ENCODE data around the gene PLCXD1.

Gene PLCXD1

DNA sequence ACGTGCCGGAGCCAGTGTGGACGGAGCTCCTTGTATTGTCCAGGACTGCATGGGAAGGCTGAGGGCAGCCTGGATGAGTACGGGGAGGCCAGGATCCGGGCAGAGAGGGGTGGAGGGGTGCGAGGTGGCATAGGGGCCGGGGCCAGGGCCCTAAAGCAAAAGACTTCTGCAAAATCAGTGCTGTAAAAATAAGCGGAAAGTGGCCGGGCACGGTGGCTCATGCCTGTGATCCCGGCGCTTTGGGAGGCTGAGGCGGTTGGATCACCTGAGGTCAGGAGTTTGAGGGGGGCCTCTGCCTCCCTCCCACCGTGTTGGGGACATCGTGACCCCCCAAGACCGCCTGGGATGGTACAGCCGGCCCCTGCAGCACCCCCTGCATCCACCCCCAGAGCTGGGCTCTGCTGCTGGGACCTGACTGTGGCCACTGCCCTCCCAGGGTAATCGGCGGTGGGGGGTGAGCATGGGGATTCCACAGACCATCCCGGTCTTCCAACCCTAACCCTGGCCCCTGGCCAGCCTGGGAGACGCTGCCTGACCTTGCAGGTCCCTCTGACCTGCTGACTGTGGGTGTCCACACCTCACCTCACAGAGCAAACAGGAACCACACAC, 23.4 kb upstream of the PLCXD1 start:
- Histone ChIP-seq H3K18ac (ENCODE audit: low read length) (no peak overlapping the region), H3K4me3 (ENCODE audit: low read depth, low read length) (no peak overlapping the region), H3K23ac (ENCODE audit: low read length) (no peak overlapping the region), H3K27ac (ENCODE audit: low read depth, low read length) (no peak overlapping the region), H3K4me2 (ENCODE audit: low read length) (no peak overlapping the region), H3K36me3 (ENCODE audit: control insufficient read depth in 1 of 2, insufficient read depth in 2 of 2, low read length in 2 of 2) (no peaks in the 10 kb centered on the region), H3K14ac (ENCODE audit: low read length) (no peak overlapping the region), H3K4ac (ENCODE audit: low read depth, low read length) (no peak overlapping the region), H2BK5ac (ENCODE audit: low read depth, low read length, poor library complexity) (no peak overlapping the region), H2BK12ac (ENCODE audit: low read length) (no peak overlapping the region), H2AK5ac (ENCODE audit: low read length) (peak overlapping the region; percentile 29), H3K4me1 (ENCODE audit: control insufficient read depth in 1 of 2, insufficient read depth in 2 of 2, low read length in 2 of 2) (peaks cover 11 to 14% of the 10 kb centered on the region in 2 experiments), H2AFZ (ENCODE audit: insufficient read depth, low read length, poor library complexity) (no peak overlapping the region), H4K12ac (ENCODE audit: low read depth, low read length) (no peak overlapping the region), H3K79me1 (ENCODE audit: low read length) (peaks cover 15% of the 10 kb centered on the region), H4K8ac (ENCODE audit: low read depth, low read length) (no peak overlapping the region), H3K27me3 (ENCODE audit: insufficient read depth, low read length) (no peaks in the 10 kb centered on the region), H3K79me2 (ENCODE audit: control insufficient read depth, insufficient read depth, low read length, poor library complexity) (peaks cover 3% of the 10 kb centered on the region), H2BK120ac (ENCODE audit: insufficient read depth, low read length, poor library complexity) (no peak overlapping the region), H4K91ac (ENCODE audit: low read depth, low read length) (no peak overlapping the region), H3K9ac (ENCODE audit: low read length) (no peak overlapping the region), H3K9me3 (ENCODE audit: insufficient read depth, low read depth, low read length) (peaks cover 15% of the 10 kb centered on the region)
- WGBS (ENCODE audit: extremely low coverage, insufficient coverage, insufficient read length): no CpG with 5 or more reads among the region's 21 CpGs
- DNase-seq: no peak

DNA sequence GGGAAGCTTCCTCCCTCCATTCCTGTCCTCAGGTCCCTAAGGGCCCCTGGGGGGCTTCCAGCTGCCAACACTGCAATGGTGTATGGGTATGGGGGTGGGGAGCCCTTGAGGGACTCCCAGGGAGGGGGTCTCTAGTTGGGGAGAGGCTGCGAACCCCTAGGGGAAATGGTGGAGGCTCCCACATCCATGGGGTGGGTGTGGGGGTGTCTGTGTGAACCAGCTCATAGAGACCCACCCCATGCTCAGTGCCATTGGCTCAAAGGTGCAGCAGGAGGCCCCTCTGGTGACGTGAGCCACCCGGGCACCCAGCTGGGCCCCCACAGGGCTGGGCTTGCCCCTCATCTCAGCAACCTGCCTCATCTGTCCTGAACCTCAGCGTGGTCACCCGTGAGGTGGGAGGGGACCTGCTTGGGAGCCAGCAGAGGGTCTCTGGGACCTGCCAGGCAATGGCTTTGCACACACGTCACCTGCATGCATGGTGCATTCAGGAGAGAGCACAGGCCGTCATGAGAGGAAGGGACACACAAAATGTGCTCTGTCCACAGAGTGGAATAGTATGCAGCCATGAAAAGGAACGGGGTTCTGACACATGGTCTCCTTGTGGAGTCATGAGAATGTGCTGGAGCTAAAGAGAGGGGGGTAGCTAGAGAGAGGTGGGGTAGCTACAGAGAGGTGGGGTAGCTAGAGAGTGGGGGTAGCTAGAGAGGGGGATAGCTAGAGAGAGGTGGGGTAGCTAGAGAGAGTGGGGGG, 22.7 kb upstream of the PLCXD1 start:
- Histone ChIP-seq H4K8ac (ENCODE audit: low read depth, low read length) (no peak overlapping the region), H2BK12ac (ENCODE audit: low read length) (no peak overlapping the region), H3K79me1 (ENCODE audit: low read length) (peaks cover 15% of the 10 kb centered on the region), H3K9me3 (ENCODE audit: insufficient read depth, low read depth, low read length) (peaks cover 9% of the 10 kb centered on the region), H3K14ac (ENCODE audit: low read length) (no peak overlapping the region), H4K12ac (ENCODE audit: low read depth, low read length) (no peak overlapping the region), H2BK5ac (ENCODE audit: low read depth, low read length, poor library complexity) (no peak overlapping the region), H4K91ac (ENCODE audit: low read depth, low read length) (no peak overlapping the region), H3K27ac (ENCODE audit: low read depth, low read length) (no peak overlapping the region), H2AFZ (ENCODE audit: insufficient read depth, low read length, poor library complexity) (no peak overlapping the region), H3K79me2 (ENCODE audit: control insufficient read depth, insufficient read depth, low read length, poor library complexity) (peaks cover 3% of the 10 kb centered on the region), H3K4ac (ENCODE audit: low read depth, low read length) (no peak overlapping the region), H3K23ac (ENCODE audit: low read length) (no peak overlapping the region), H3K18ac (ENCODE audit: low read length) (no peak overlapping the region), H3K4me2 (ENCODE audit: low read length) (no peak overlapping the region), H3K27me3 (ENCODE audit: insufficient read depth, low read length) (no peaks in the 10 kb centered on the region), H3K4me3 (ENCODE audit: low read depth, low read length) (no peak overlapping the region), H3K4me1 (ENCODE audit: control insufficient read depth in 1 of 2, insufficient read depth in 2 of 2, low read length in 2 of 2) (peaks cover 11 to 14% of the 10 kb centered on the region in 2 experiments), H2AK5ac (ENCODE audit: low read length) (no peak overlapping the region), H2BK120ac (ENCODE audit: insufficient read depth, low read length, poor library complexity) (no peak overlapping the region), H3K9ac (ENCODE audit: low read length) (no peak overlapping the region), H3K36me3 (ENCODE audit: control insufficient read depth in 1 of 2, insufficient read depth in 2 of 2, low read length in 2 of 2) (no peaks in the 10 kb centered on the region)
- no CpG with 5 or more reads among the region's 8 CpGs for WGBS (ENCODE audit: extremely low coverage, insufficient coverage, insufficient read length)
- no peak for DNase-seq

DNA sequence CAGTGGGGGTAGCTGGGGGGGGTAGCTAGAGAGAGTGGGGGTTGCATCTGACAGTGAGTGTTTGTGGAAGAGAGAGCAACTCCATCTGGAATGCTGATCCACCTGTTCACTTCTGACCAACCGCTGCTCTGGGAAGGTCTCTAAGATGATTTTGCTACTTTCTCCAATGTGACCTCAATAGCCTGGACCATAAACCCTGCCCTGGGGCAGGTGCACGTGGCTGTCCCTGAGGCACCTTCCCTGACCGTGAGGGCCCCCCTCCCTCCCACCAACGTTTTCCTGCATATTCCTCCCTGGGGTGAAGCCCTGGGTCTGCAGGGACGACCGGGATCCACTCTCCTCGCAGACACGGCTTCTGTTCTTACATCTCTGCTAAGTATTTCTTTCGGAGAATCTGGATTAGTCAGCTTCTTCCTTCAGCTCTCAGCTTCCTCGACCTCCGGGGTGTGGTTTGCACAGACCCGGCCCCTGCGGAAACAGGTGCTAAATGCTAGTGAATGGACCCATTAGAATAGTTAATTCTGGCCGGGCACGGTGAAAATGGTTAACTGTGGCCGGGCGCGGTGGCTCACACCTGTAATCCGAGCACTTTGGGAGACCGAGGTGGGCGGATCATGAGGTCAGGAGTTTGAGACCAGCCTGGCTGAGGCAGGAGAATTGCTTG, 21.4 kb upstream of the PLCXD1 start:
- H3K9me3 ChIP-seq (ENCODE audit: insufficient read depth, low read depth, low read length): peaks cover 3% of the 10 kb centered on the region
- peak overlapping the region; percentile 13 for H3K27ac ChIP-seq (ENCODE audit: low read depth, low read length)
- H3K27me3 ChIP-seq (ENCODE audit: insufficient read depth, low read length): no peaks in the 10 kb centered on the region
- H3K4ac ChIP-seq (ENCODE audit: low read depth, low read length): no peak overlapping the region
- H3K79me2 ChIP-seq (ENCODE audit: control insufficient read depth, insufficient read depth, low read length, poor library complexity): peaks cover 3% of the 10 kb centered on the region
- peaks cover 15% of the 10 kb centered on the region for H3K79me1 ChIP-seq (ENCODE audit: low read length)
- H2AFZ ChIP-seq (ENCODE audit: insufficient read depth, low read length, poor library complexity): no peak overlapping the region
- peak overlapping the region; percentile 37 for H4K91ac ChIP-seq (ENCODE audit: low read depth, low read length)
- H3K23ac ChIP-seq (ENCODE audit: low read length): no peak overlapping the region
- no peak for DNase-seq
- no peak overlapping the region for H4K8ac ChIP-seq (ENCODE audit: low read depth, low read length)
- H3K4me2 ChIP-seq (ENCODE audit: low read length): no peak overlapping the region
- no peaks in the 10 kb centered on the region for H3K36me3 ChIP-seq (ENCODE audit: control insufficient read depth in 1 of 2, insufficient read depth in 2 of 2, low read length in 2 of 2)
- no peak overlapping the region for H3K18ac ChIP-seq (ENCODE audit: low read length)
- no peak overlapping the region for H3K9ac ChIP-seq (ENCODE audit: low read length)
- H4K12ac ChIP-seq (ENCODE audit: low read depth, low read length): no peak overlapping the region
- no peak overlapping the region for H3K4me3 ChIP-seq (ENCODE audit: low read depth, low read length)
- H3K14ac ChIP-seq (ENCODE audit: low read length): no peak overlapping the region
- H2BK12ac ChIP-seq (ENCODE audit: low read length): no peak overlapping the region
- H2AK5ac ChIP-seq (ENCODE audit: low read length): no peak overlapping the region
- H2BK5ac ChIP-seq (ENCODE audit: low read depth, low read length, poor library complexity): no peak overlapping the region
- WGBS (ENCODE audit: extremely low coverage, insufficient coverage, insufficient read length): no CpG with 5 or more reads among the region's 21 CpGs
- no peak overlapping the region for H2BK120ac ChIP-seq (ENCODE audit: insufficient read depth, low read length, poor library complexity)
- H3K4me1 ChIP-seq (ENCODE audit: control insufficient read depth in 1 of 2, insufficient read depth in 2 of 2, low read length in 2 of 2): peaks cover 11 to 14% of the 10 kb centered on the region in 2 experiments

DNA sequence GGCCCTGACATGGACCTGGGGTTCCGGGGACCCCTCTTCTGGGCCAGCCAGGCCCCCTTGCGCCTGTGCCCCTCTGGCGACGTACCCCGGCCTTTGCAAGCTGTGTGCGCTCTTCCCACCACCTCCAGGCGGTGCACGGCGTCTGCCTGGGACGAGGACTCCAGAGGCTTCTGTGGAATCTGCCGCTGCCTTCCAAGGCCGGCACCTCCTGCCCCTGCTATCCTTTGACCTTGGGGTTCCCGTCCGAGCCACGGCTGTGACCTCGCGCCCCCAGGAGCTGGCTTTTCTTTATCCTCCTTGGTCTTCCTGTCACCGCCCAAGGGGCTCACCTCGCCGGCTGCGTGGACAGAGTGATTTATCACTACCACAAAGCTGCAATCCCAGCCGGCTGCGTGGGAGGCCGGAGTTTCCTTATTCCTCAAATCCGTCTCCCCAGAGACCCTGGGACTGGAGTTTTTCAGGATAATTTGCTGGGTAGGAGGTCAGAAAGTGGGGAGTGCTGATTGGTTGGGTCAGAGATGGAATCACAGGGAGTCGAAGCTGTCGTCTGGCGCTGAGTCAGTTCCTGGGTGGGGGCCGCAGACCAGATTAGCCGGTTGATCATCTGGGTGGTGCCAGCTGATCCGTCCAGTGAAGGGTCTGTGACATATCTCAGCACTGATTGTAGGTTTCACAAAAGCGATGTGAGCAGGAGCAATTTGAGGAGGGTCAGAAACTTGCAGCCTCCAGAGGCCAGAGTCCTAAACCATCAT, 19.8 kb upstream of the PLCXD1 start:
- peak overlapping the region; percentile 93 for H3K18ac ChIP-seq (ENCODE audit: low read length)
- peak overlapping the region; percentile 38 for H2AFZ ChIP-seq (ENCODE audit: insufficient read depth, low read length, poor library complexity)
- no peak overlapping the region for H3K9ac ChIP-seq (ENCODE audit: low read length)
- peaks cover 11 to 14% of the 10 kb centered on the region in 2 experiments for H3K4me1 ChIP-seq (ENCODE audit: control insufficient read depth in 1 of 2, insufficient read depth in 2 of 2, low read length in 2 of 2)
- peak overlapping the region; percentile 48 for H3K4me2 ChIP-seq (ENCODE audit: low read length)
- peak overlapping the region; percentile 68 for H3K4ac ChIP-seq (ENCODE audit: low read depth, low read length)
- H2BK120ac ChIP-seq (ENCODE audit: insufficient read depth, low read length, poor library complexity): peak overlapping the region; percentile 90
- H3K79me2 ChIP-seq (ENCODE audit: control insufficient read depth, insufficient read depth, low read length, poor library complexity): peaks cover 3% of the 10 kb centered on the region
- H2BK5ac ChIP-seq (ENCODE audit: low read depth, low read length, poor library complexity): peak overlapping the region; percentile 92
- H3K14ac ChIP-seq (ENCODE audit: low read length): peak overlapping the region; percentile 65
- peak overlapping the region; percentile 93 for H2BK12ac ChIP-seq (ENCODE audit: low read length)
- no peak overlapping the region for H3K23ac ChIP-seq (ENCODE audit: low read length)
- H3K4me3 ChIP-seq (ENCODE audit: low read depth, low read length): no peak overlapping the region
- H3K27ac ChIP-seq (ENCODE audit: low read depth, low read length): peak overlapping the region; percentile 94
- H3K27me3 ChIP-seq (ENCODE audit: insufficient read depth, low read length): no peaks in the 10 kb centered on the region
- no peak for DNase-seq
- peaks cover 15% of the 10 kb centered on the region for H3K79me1 ChIP-seq (ENCODE audit: low read length)
- peak overlapping the region; percentile 97 for H4K91ac ChIP-seq (ENCODE audit: low read depth, low read length)
- H4K8ac ChIP-seq (ENCODE audit: low read depth, low read length): peak overlapping the region; percentile 78
- H4K12ac ChIP-seq (ENCODE audit: low read depth, low read length): peak overlapping the region; percentile 73
- no CpG with 5 or more reads among the region's 32 CpGs for WGBS (ENCODE audit: extremely low coverage, insufficient coverage, insufficient read length)
- peak overlapping the region; percentile 80 for H2AK5ac ChIP-seq (ENCODE audit: low read length)
- H3K9me3 ChIP-seq (ENCODE audit: insufficient read depth, low read depth, low read length): peaks cover 3% of the 10 kb centered on the region
- H3K36me3 ChIP-seq (ENCODE audit: control insufficient read depth in 1 of 2, insufficient read depth in 2 of 2, low read length in 2 of 2): no peaks in the 10 kb centered on the region
